ENCODE data around the gene FBXW12.

- TF ChIP-seq CTCF (conservative IDR thresholded peaks at IDR 0.05; ENCODE audit: low read depth, low read length) (no peak), EZH2phosphoT487 (IDR thresholded peaks at IDR 0.05; ENCODE audit: borderline replicate concordance, low read length) (no peak)
Measured at GRCh38 chr3:48338635-48339034, 33.4 kb upstream of the FBXW12 start.
